Effector memory CD4-positive, alpha-beta T cell (primary cell): ENCODE results near the gene CWF19L2.

Experiments used
- DNase-seq, 3 donors: peaks; one replicate each; pipeline ENCODE4 v3.0.0-alpha.2; 2020
- H3K27ac ChIP-seq: 2 replicates; pipeline ENCODE4 v1.7.0; 2013; ENCODE audit warnings: mild to moderate bottlenecking, low read length, moderate library complexity; ENCODE audit not compliant: insufficient read depth, poor library complexity, severe bottlenecking
- H3K27me3 ChIP-seq: replicated peaks from 2 replicates; pipeline ENCODE4 v1.7.0; 2013; ENCODE audit warnings: mild to moderate bottlenecking, low read length; ENCODE audit not compliant: insufficient read depth, control insufficient read depth, poor library complexity, severe bottlenecking
- H3K36me3 ChIP-seq: 2 replicates; pipeline ENCODE4 v1.7.0; 2013; ENCODE audit warnings: mild to moderate bottlenecking, low read length, moderate library complexity; ENCODE audit not compliant: control insufficient read depth, insufficient read depth
- H3K4me1 ChIP-seq: 2 replicates; pipeline ENCODE4 v1.7.0; 2013; ENCODE audit warnings: low read length, mild to moderate bottlenecking; ENCODE audit not compliant: control insufficient read depth, insufficient read depth, poor library complexity, severe bottlenecking
- H3K4me3 ChIP-seq: 2 replicates; pipeline ENCODE4 v1.7.0; 2013; ENCODE audit warnings: low read length, low read depth, mild to moderate bottlenecking; ENCODE audit not compliant: insufficient read depth, poor library complexity, severe bottlenecking
- H3K9me3 ChIP-seq: 2 replicates; pipeline ENCODE4 v1.7.0; 2013; ENCODE audit warnings: mild to moderate bottlenecking, low read length, moderate library complexity; ENCODE audit not compliant: control insufficient read depth

CWF19L2 gene

GRCh38 chr11:107337917-107338316 lies 119.7 kb downstream of the CWF19L2 start:
- no peak for DNase-seq
- Histone ChIP-seq H3K27me3 (no peaks in the 10 kb centered on the region), H3K36me3 (peaks cover 12% of the 10 kb centered on the region), H3K4me1 (no peaks in the 10 kb centered on the region), H3K9me3 (no peaks in the 10 kb centered on the region), H3K27ac (no peak overlapping the region), H3K4me3 (no peak overlapping the region)

GRCh38 chr11:107331728-107332127 lies 125.9 kb downstream of the CWF19L2 start:
- H3K9me3 ChIP-seq: no peaks in the 10 kb centered on the region
- no peaks in the 10 kb centered on the region for H3K4me1 ChIP-seq
- no peak for DNase-seq
- peaks cover 23% of the 10 kb centered on the region for H3K36me3 ChIP-seq
- no peaks in the 10 kb centered on the region for H3K27me3 ChIP-seq
- no peak overlapping the region for H3K27ac ChIP-seq
- H3K4me3 ChIP-seq: no peak overlapping the region

GRCh38 chr11:107329164-107329563 lies 128.5 kb downstream of the CWF19L2 start:
- H3K27me3 ChIP-seq: no peaks in the 10 kb centered on the region
- no peak overlapping the region for H3K4me3 ChIP-seq
- DNase-seq: no peak
- no peak overlapping the region for H3K27ac ChIP-seq
- H3K9me3 ChIP-seq: no peaks in the 10 kb centered on the region
- H3K36me3 ChIP-seq: peaks cover 29% of the 10 kb centered on the region
- no peaks in the 10 kb centered on the region for H3K4me1 ChIP-seq

GRCh38 chr11:107316426-107316825 lies 141.2 kb downstream of the CWF19L2 start:
- Histone ChIP-seq H3K9me3 (no peaks in the 10 kb centered on the region), H3K4me3 (no peak overlapping the region), H3K36me3 (no peaks in the 10 kb centered on the region), H3K27ac (no peak overlapping the region), H3K4me1 (no peaks in the 10 kb centered on the region), H3K27me3 (no peaks in the 10 kb centered on the region)
- DNase-seq: no peak

- no peaks in the 10 kb centered on the region for H3K27me3 ChIP-seq
- H3K27ac ChIP-seq: no peak overlapping the region
- H3K4me1 ChIP-seq: no peaks in the 10 kb centered on the region
- H3K36me3 ChIP-seq: peaks cover 9% of the 10 kb centered on the region
- no peak overlapping the region for H3K4me3 ChIP-seq
- no peaks in the 10 kb centered on the region for H3K9me3 ChIP-seq
- no peak for DNase-seq
Observed at GRCh38 chr11:107307991-107308390, 149.6 kb downstream of the CWF19L2 start.

GRCh38 chr11:107301878-107302277 lies 155.7 kb downstream of the CWF19L2 start:
- H3K4me3 ChIP-seq: no peak overlapping the region
- H3K9me3 ChIP-seq: no peaks in the 10 kb centered on the region
- H3K27me3 ChIP-seq: no peaks in the 10 kb centered on the region
- H3K4me1 ChIP-seq: no peaks in the 10 kb centered on the region
- H3K27ac ChIP-seq: no peak overlapping the region
- peaks cover 4% of the 10 kb centered on the region for H3K36me3 ChIP-seq
- DNase-seq: no peak

GRCh38 chr11:107293677-107294344 lies 163.8 kb downstream of the CWF19L2 start:
- H3K27ac ChIP-seq: no peak overlapping the region
- H3K4me1 ChIP-seq: no peaks in the 10 kb centered on the region
- no peak overlapping the region for H3K4me3 ChIP-seq
- no peaks in the 10 kb centered on the region for H3K27me3 ChIP-seq
- H3K36me3 ChIP-seq: no peaks in the 10 kb centered on the region
- no peak for DNase-seq
- H3K9me3 ChIP-seq: no peaks in the 10 kb centered on the region

- Histone ChIP-seq H3K36me3 (no peaks in the 10 kb centered on the region), H3K4me3 (no peak overlapping the region), H3K27ac (no peak overlapping the region), H3K4me1 (no peaks in the 10 kb centered on the region), H3K27me3 (no peaks in the 10 kb centered on the region), H3K9me3 (no peaks in the 10 kb centered on the region)
- no peak for DNase-seq
Observed at GRCh38 chr11:107282195-107282594, 175.4 kb downstream of the CWF19L2 start.
